HG02970 (cell line): ENCODE data around the gene GYPA.
"Not testable (repeated sequence)": the region's sequence is repeated elsewhere in the genome, so short reads cannot be mapped to it uniquely, and the experiment has no call there.

Source experiments
- ATAC-seq: cut with Tn5 transposase; IDR thresholded peaks from one replicate; pipeline ENCODE4 v1.9.1; 2021; ENCODE audit warnings: mild to moderate bottlenecking, moderate library complexity, moderate number of reproducible peaks; ENCODE audit not compliant: unreplicated experiment, low FRiP score

The GYPA gene

DNA sequence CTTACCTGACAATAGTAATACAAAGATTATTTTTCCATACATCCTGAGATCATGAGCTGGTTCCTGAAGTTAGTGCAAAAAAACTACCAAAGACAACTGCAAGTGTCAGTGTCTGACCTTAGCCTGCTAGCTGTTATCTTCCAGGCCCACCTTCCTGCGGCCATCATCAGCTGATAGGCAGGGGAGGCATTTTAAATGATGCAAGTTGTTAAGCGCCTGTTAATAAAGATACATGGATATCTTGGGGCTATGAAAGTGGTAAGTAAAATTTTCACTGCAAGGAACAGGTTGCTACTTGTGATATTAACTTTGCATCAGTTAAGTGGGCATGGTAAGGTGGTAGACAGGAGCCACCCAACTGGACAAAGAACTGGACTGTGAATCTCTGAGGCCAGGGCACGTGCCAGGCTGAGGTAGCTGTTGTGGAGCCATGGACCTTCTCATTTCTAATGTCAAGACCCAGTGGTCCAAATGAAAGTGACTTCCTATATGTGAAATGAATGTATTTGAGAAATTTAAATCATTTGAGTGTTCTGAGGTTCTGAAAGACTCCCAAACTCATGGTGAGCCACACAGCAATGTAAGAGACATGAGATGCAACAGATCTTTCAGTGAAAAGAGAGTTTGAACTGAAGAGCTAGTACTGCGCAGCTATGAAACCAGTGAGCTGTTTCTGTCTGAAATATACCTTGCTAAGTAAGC is at the start of gene GYPA:
GYPA (minus strand) TSS at position 125 of the 702 bp plus-strand sequence; CDS start at position 42, 83 bp downstream.
- not testable (repeated sequence) for ATAC-seq

DNA sequence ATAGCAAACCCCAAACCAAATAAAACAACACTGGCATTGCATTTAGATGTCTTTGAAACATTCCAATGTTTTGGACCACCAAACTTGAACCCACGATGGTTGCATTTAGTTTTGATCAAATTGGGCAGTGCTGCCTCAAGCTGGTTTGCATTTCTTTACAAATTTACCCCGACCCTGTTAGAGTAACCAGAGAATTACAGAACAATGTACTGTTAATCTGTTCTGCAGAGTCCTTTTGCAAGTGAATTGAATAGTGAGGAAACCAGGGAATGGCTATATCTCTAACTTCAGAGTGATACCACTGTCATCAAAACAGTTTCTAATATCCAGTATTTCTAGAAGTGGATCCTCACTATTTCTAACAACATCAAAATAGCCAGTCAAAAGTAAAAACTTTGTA is 49.5 kb upstream of the GYPA start:
- ATAC-seq = no peak

DNA sequence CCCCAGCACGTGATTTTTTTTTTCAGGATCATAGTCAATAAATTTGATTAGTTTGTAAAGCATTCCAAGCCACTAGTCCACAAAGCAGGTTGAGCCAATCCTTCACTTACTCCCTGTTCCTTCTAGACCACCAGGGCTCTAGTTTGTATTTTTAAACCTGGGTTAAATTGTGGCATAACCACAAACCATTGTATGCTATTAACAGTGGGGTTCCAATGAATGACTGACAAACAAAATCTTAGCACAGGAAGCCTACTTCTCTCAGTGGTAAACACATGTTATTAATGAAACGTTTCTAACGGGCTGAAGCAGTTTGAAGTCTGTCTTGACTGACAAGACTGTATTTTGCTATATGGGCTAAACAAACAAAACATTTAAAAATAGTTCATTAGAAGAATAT is 48.6 kb upstream of the GYPA start:
- no peak for ATAC-seq

DNA sequence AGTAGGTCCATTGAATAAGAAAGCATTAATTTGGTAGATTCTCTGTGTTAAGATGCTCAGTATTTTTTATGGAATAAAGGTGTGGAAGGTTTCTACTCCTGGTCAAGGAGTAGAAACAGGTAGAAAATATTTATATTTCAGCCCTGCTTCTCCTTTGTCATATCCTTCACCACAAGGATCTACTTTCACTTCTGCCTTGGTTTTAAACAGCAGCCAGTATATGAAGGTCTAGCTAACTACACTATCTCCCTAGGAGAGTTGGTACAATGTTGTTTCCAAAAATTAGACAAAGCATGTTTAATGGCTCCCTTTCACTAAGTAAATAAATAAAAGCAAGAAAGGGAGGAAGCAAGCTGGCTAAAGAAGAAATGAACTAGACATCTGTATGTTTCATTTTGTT is 44.6 kb upstream of the GYPA start:
- ATAC-seq = no peak

DNA sequence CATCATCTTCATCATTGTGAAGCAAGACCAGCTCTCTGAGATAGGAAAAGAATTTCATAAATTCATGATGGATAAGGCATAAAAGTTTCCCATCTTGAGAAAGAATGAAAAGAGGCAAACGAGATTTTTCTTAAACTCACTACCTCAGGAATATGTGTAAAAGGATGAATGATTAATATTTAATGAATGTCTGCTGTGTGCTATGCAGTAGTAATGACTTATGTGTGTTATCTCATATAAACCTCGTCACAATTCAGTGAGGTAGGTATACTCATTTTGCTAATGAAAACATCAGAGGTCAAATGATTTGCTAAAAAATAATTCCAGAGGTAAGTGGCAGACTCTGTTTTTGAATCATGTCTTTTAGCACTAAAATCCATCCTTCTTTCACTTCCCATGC is 42.6 kb upstream of the GYPA start:
- ATAC-seq = no peak

DNA sequence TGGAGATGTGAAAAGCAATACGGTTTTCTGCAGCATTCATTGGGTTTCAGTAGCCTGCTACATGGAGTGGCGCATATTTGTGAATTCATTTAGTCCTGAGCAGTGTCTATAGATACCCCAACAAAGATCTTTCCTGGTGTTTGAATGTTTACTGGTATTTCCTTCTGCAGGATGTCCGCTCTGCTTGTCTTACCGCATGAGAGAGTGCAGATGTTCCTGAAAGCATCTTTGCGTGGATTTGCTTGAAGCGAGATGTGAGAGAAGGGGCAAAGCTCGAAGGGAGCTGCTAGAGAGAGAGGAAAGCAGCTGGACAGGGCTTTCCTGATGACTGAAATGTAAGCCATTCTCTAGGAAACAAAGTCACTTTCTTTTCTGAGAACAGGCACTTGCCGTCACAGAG is 40.9 kb upstream of the GYPA start:
- no peak for ATAC-seq

DNA sequence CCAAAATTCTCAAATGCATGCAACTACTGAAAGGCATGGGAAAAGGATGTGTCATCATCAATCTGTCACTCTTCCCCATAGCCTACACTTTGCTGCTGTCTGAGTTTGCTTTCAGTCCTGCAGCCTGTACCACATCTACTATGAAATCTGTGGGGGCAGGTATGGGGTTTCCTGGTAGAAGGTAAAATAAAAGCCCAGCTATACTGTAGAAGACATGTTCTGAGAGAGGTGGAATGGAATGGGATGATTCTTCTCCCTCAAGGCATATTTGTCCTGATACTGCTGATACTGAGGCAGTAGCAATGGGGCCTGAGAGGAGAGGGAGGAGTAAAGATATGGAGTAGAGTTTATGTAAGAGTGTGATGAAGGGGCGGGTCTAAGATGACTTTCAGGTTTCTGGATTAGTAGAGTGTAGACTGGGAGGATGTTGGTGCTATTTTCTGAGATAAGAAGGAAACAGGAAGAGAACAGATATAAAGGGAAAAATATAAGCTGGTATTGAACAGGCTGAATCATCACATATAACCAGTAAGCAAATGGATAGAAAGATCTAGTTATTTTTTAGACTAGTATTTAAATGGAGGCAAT is 38.7 kb upstream of the GYPA start:
- no peak for ATAC-seq

DNA sequence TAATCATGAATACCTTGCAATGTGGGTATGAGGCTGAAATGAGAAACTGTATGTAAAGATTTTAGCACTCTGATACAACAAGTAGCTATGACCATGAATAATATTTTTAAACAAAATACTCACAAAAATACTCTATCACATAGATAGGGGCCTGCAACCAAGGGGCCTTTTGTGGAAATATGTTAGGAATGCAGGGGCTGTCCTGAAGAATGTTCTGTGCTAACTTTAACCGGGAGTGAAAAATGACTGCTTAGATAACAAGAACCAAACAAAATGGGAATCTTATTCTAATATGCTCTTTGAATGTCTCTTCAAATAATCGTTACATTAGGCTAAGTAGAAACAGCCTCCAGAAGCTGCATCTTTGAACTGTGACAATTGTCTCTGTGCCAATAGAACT is 37.9 kb upstream of the GYPA start:
- no peak for ATAC-seq

DNA sequence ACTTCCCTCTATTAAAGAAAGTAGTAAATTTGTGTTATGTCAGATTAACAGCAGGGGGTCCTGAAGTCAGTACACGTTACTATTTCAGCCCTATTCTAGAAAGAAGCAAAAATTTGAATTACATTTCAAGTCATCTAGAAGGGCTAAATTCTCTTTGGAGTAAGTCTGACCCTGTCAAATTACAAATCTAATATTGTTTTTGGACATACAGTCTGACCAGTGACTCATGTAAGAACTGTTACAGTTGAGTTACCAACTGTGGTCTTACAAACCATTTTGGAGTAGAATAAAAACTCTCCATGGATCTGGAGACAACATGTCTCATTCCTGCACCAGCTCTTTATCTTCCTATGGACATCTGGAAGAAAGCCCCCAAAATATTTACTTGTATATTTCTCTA is 36.0 kb upstream of the GYPA start:
- ATAC-seq = no peak

DNA sequence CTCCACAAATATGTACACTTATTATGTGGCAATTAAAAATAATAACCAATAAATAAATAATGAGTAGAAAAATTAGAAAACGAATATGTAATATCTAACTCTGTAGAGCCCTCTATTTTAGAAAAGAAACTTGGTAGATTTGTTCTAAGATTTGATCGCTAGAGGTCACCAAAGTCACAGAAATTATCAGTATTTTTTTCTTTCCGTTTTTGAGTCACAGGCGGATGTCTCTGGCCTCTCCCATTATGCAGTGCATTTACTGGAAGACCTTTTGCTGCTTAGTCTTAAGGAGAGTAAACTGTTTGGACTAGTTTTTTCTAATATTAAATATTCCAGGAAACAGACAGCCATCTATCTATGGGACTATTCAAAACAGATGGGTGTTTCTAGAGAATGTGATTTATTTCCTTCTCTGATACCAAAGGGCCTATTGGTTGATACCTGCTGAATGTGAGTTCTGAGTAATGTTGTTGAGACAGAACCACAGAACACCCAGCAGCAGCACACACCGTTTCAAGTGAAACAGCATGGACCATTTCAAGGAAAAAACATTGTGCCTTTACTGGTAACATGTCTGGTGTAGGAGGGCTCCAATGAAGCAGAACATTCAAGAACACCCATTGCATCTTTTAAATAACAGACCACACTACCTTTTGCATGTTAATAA is 34.0 kb upstream of the GYPA start:
- ATAC-seq = peak; percentile 46

DNA sequence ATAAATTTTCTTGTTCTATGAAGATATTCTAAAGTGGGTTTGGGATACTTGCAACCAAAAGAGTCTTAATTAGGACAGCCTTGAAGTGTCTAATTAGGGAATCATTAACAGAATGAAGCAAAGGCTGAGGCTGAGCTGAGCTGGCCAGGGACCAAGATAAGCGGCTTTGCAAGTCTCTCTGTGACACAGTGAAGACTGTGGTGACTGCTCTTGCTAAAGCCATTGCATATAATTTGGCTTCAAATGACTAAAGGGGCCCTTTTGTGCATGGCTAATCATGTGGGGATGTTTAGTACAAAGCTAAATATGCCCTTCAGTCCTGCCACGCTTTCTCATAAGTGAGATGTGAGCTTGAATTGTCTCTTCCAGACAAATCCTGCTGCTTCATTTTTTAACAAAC is 31.2 kb upstream of the GYPA start:
- ATAC-seq = no peak

DNA sequence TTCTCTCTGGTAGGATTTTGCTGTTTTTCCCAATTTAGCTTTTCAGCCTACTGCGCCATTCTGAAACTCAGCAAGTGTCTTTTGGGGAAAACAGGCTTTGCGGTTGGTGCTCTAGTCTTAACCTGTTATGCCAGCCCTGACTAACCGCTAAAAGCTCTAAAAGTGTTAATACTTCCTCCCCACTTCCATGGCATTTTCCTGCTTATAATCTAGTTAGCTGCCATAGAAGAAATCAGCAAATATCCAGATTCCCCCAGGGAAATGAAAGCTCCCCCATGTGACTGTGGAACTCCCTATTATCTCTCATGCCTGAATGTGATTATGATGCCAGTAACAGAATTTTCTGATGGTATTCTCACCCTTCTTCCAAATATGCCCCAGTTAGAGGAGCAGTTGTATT is 28.7 kb upstream of the GYPA start:
- ATAC-seq = no peak

DNA sequence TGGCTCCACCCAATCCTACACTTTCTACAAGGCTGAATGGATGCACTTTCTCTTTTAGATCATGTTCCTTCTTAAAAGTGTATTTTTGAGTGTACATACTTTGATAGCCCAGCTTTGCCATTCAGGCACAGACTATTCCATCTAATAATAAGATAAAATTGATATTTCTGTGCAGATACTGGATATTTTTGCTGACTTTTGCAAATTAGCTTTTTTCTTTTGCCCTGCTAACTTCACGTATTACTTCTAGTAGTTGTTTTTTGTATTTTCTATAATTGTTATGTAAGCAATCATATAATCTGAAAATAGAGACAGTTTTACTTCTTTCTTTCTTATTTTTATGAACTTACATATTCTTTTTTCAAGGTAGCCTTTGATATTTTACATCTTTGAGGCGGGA is 13.5 kb upstream of the GYPA start:
- ATAC-seq = no peak

DNA sequence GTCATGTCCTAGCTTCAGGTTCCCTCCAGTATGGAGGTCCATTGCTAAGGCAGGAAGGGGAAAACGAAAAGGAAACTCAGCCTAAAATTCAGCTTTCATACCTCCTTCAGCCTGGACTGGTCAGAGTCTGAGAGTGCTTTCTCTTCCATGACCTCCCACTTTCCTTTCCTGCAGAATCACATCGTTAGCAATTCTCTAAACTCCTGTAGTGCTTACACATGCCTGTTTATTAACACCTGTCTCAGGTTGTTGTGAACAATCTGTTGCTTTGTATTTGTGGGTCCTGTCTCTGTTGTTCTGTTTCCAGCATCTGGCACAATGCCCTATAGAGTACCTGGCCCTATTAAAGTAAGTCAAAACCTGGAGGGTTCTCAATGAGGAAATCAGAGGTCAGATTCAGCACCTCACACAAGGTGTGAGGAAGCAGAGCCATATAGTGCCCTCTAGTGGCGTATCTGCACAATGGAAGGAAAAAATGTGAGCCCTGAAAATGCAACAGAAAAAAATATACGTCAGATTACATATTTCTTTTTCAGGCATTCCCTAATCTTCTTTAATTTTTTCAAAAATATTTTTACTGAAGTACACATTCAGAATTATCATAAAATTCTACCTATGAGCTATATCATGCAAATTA is 2.3 kb upstream of the GYPA start:
- ATAC-seq = peak; percentile 71

DNA sequence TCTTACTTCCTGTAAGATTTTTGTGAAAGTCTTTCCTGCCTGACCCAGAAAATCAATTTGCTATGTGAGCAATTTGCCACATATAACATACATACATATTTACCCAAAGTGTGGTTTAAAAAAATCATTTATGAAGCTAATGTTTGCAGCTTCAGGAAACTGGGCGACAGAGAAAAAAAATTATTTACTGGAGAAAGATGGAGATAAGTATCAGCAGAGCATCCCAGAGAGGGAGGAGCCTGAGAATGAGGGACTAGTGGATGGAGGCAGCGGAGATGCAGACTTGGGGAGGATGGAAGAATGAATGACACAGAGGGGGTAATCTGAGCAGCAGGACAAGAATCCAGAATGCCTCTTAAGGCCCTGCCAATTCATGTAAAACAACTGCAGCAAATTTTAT is 975 bp upstream of the GYPA start:
- no peak for ATAC-seq

DNA sequence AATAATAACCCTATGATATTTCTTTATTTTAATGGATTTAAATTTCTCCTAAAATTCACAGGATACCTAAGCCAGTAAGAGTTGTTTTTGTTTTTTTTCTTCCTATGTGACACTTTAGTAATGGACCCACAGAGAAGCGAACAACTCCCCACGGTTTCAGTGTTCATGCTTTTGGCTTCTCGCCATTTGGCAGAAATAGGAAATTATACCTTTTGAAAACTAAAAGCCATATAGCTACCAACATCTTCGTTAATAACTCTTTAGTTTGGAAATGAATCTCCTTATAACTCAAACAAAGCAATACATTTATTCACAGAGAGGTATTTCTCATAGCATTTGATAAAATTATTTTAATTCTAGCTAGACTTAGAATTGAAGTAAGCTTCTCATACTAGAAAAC is 527 bp downstream of the GYPA start:
- not testable (repeated sequence) for ATAC-seq

DNA sequence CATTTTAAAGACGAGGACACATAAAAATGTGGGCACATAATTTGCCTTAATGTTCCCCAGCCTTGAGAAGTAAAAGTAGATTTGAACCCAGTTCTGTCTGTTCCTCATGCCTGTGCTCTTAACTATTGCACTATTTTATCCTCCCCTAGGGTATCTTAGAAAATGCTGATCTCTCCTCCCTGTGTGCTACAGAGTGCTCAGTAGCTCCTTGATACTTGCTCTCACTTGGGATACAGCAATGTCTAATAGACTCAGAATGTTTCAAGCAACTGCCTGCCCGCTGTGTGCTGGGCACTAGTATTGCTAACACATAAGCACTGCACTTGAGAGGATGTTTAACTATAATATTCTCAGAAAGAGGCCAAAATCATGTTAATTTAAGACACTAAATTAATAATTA is 971 bp downstream of the GYPA start:
- ATAC-seq = not testable (repeated sequence)

DNA sequence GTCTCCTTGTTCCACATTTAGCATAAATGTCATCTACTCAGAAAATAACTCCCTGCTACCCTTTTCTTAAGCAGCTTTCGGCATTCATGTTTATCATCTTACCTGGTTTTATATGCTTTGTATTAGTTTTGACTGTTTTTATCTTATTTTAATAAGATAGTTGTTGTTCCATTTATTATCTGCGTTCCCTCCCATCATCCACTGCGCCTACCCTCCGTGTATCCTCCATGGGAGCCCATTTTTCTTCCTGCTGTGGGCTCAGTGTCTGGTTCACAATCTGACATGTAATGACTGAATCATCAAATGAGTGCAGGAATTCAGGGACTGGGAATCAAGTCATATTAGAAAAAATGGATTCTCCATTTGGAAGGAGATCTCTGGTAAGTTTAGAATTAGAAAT is 2.3 kb downstream of the GYPA start:
- ATAC-seq = not testable (repeated sequence)

DNA sequence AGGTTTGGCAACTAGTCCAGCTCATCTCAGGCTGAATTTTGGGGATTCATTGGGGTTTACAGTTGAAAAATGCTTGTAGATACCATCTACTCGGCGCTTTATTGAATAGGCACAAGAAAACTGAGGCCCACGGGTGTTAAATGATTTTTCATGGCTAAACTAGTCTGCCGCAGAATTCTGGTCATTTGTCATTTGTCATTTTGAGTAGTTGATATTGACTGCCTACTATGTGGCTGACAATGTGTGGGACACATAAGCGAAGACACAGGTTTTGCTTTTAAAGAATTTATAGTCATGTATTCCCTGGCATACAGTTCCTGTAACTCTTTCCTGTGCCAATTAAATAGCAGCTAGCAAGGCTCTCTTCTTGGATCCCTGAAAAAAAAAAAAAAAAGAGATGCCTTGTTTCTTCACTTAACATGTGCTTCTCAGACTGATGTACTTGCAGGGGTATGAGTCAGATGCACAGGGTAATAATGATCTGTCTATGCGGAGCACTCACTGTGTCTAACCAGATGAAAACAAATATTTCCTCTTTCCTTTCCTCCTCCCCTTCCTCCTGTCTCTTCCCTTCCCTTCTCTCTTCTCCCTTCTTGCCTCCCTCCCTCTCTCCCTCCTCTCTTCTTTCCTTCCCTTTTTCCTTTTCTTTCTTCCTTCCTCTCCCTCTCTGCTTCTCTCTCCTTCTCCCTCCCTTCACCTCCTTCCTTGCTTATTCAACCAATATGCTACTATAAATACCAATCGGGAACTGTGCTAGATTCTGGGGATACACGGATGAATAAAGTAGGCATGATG is 3.2 kb downstream of the GYPA start:
- not testable (repeated sequence) for ATAC-seq

DNA sequence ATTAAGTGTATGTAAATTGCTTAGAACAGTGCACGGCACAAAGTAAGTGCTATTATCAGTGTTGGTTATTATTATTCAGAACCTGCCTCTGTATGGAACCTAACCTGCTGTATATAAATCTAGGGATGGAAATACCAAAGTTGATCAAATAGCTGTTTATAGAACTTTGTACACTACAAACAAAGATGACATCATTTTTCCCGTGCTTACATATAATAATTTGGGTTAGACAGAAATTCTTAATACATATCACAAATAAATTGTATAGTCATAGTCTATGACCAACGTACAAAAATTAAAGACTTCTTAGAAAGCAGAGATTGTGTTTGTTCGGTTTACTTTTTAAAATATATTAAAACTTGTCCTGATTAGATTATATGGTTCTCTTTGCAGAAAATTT is 4.3 kb downstream of the GYPA start:
- ATAC-seq = not testable (repeated sequence)

DNA sequence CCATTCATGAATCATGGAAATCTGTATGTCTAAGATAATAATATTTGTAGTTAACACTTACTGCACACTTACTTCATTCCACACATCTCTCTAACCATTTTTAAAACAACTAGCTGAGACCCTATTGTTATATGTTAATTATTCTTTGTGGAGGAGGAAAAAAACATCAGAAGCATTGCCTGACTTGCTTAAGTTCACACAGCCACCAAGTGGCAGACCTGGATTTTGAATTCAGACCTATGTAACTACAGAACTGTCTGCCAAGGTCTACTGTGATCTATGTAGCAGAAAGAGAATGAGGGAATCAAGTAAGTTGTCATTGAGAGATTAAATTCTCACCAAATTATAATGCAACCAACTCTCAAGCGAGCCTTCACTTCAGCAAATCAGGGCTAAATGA is 10.4 kb downstream of the GYPA start:
- not testable (repeated sequence) for ATAC-seq
